ENCODE results near the gene ZNF609.

DNA sequence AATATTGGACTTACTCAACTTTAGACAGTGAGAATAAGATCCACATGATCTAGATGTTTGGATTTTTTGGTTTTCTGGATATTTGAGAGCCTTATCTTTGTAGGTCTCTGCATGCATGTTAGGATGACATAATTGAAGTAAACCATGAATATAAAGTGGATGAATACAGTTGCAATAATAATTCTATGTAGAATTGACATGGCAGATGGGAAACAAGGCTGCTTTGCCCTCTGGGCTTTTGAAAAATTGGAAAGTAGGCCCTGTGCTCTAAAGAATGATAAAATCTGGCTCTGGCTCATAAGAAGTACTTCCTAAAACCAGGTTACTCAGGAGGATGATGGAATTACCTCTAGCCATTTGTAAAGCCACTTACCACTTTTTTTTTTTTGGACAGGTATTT, 86.9 kb downstream of the ZNF609 start:
- TF ChIP-seq, protein P1, sequence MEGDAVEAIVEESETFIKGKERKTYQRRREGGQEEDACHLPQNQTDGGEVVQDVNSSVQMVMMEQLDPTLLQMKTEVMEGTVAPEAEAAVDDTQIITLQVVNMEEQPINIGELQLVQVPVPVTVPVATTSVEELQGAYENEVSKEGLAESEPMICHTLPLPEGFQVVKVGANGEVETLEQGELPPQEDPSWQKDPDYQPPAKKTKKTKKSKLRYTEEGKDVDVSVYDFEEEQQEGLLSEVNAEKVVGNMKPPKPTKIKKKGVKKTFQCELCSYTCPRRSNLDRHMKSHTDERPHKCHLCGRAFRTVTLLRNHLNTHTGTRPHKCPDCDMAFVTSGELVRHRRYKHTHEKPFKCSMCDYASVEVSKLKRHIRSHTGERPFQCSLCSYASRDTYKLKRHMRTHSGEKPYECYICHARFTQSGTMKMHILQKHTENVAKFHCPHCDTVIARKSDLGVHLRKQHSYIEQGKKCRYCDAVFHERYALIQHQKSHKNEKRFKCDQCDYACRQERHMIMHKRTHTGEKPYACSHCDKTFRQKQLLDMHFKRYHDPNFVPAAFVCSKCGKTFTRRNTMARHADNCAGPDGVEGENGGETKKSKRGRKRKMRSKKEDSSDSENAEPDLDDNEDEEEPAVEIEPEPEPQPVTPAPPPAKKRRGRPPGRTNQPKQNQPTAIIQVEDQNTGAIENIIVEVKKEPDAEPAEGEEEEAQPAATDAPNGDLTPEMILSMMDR (IDR thresholded peaks at IDR 0.05; ENCODE audit: low read depth, low read length), result no peak
- no peak for TF ChIP-seq EZH2phosphoT487 (IDR thresholded peaks at IDR 0.05; ENCODE audit: low read depth)
